Measurements from ENCODE around the gene RGS10.
"Not testable (repeated sequence)": the region's sequence is repeated elsewhere in the genome, so short reads cannot be mapped to it uniquely, and the experiment has no call there.

The RGS10 gene

DNA sequence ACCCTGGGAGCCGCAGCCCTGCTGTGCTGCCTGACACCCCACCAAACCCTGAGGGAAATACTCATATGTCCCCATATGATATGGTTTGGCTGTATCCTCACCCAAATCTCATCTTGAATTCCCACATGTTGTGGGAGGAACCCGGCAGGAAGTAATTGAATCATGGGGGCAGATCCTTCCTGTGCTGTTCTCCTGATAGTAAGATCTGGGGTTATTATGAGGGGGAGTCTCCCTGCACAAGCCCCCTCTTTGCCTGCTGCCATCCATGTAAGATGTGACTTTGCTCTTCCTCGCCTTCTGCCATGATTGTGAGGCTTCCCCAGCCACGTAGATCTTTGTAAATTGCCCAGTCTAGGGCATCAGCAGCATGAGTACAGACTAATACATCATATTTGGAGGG is 68.7 kb downstream of the RGS10 start:
- in situ Hi-C loops (cut with MboI; ENCODE audit: low sequenced_read_pairs) = no loop called here

DNA sequence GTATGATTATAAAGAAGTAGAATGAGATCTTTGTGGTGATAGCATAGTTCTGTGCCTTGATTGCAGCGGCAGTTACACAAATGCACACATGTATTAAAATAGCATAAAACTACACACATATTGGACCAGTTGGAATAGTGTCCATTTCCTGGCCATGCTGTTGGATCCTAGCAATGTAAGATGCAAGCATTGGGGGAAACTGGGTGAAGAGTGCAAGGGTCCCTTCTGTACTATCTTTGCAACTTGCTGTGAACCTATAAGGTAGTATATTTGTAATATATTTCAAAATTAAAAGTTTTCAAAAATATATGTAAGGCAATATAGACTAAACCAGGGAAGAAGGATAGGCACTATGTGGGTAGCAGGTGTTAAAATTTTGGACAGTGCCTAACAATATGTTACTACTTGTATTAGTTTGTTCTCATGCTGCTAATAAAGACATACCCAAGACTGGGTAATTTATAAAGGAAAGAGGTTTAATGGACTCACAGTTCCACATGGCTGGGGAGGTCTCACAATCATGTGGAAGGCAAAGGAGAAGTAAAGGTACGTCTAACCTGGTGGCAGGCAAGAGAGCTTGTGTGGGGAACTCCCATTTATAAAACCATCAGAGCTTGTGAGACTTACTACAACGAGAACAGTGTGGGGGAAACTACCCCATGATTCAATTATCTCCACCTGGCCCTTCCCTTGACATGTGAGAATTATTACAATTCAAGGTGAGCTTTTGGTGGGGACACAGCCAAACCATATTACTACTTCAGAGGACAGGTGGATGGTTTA is 71.4 kb downstream of the RGS10 start:
- in situ Hi-C loops (cut with MboI; ENCODE audit: low sequenced_read_pairs) = no loop called here

- in situ Hi-C loops (cut with MboI; ENCODE audit: low sequenced_read_pairs) = no loop called here
These were observed 72.7 kb downstream of the RGS10 start for GRCh38 chr10:119469846-119470245.

- in situ Hi-C loops (cut with MboI; ENCODE audit: low sequenced_read_pairs) = no loop called here
These were observed 73.2 kb downstream of the RGS10 start for GRCh38 chr10:119469325-119469707.

DNA sequence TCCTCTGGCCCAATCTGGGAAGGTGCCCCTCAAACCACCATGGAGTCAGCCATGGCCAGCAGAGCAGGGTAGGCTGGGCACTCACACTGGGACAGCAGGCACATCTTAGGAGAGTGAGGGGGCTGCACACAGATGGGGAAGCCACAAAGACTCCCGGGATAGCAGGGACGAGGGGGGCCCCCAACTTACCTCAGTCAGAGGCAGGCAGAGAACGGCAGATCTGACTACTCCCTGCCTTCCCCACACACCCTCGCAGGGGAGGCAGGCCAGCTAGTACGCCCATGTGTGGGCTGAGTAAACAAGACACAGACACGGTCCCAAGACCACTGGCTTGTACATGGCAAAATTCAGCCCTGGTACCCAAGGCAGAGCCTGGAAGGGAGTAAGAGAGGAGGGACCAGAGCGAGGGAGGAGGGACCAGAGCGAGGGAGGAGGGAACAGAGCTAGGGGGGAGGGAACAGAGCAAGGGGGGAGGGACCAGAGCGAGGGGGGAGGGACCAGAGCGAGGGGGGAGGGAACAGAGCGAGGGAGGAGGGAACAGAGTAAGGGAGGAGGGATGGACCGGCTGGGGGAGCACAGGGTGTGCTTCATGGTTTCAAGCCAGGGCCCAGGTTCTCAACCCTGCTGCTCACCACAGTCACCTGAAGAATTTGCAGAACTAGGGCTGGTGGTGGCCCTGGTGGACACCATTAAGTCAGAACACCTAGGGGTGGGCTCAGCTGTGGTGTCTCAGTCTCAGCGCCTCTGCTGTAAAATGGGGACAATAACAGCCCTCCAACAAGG is 73.8 kb downstream of the RGS10 start:
- in situ Hi-C loops (cut with MboI; ENCODE audit: low sequenced_read_pairs) = no loop called here

DNA sequence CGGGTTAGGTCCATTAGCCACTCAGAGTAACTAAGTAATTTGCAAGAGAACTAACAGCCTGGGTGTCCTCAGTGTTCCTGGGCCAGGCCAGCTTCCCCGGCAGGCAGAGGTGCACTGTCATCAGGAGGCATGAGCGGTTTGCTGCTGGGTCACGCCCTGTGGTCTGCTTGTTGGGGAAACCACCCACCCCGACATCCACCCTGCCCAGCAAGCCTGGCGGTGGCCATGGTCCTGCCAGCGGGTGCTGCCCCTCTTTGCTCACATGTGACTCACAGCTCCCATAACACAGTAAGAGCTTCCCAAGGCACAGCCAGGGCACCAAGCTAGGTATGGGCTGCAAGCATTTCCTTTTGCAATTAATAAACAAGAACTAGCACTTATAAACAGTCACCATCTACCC is 75.9 kb downstream of the RGS10 start:
- in situ Hi-C loops (cut with MboI; ENCODE audit: low sequenced_read_pairs) = no loop called here

- in situ Hi-C loops (cut with MboI; ENCODE audit: low sequenced_read_pairs) = no loop called here
These were observed 76.4 kb downstream of the RGS10 start for GRCh38 chr10:119466076-119466475.

DNA sequence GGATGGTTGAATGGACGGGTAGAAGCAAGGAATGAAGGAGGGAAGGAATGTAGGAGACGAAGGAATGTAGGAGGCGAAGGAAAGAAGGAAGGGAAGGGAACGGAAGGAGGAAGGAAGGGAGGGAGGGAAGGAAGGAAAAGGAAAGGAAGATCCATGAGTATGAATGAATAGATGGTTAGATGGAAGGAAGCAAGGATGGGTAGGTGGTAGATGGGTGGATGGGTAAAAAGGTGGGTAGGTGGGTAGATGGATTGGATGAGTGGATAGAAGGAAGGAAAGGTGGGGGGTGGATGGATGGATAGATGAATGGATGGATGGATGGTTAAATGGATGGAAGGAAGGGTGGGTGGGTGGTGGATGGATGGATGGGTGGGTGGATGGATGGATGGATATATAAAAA is 77.4 kb downstream of the RGS10 start:
- in situ Hi-C loops (cut with MboI; ENCODE audit: low sequenced_read_pairs) = no loop called here

DNA sequence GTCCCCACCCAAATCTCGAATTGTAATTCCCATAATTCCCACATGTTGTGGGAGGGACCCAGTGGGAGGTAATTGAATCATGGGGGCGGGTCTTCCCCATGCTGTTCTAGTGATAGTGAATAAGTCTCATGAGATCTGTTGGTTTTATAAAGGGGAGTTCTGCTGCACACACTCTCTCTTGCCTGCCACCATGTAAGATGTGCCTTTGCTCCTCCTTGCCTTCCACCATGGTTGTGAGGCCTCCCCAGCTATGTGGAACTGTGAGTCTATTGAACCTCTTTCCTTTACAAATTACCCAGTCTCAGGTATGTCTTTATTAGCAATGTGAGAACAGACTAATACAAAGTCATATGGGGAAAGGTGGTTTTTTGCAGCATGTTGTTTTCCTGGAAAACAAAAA is 79.3 kb downstream of the RGS10 start:
- in situ Hi-C loops (cut with MboI; ENCODE audit: low sequenced_read_pairs) = not testable (repeated sequence)

- in situ Hi-C loops (cut with MboI; ENCODE audit: low sequenced_read_pairs) = no loop called here
These were observed 79.7 kb downstream of the RGS10 start for GRCh38 chr10:119462773-119463172.

DNA sequence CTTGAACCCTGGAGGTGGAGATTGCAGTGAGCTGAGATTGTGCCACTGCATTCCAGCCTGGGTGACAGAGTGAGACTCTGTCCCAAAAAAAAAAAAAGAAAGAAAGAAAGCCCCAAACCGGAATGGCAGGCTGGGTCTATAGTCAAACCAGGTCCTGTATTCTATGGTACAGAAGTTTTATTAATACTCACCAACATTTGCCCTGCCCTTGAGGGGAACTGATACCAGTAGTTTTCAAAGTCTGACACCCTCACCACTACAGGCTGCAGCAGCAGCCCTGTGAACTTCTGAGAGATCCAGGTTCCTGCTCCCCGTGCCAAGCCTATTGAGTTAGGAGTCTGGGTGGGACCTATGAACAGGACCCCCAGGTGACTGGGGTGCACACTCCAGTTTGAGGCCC is 80.6 kb downstream of the RGS10 start:
- in situ Hi-C loops (cut with MboI; ENCODE audit: low sequenced_read_pairs) = no loop called here

DNA sequence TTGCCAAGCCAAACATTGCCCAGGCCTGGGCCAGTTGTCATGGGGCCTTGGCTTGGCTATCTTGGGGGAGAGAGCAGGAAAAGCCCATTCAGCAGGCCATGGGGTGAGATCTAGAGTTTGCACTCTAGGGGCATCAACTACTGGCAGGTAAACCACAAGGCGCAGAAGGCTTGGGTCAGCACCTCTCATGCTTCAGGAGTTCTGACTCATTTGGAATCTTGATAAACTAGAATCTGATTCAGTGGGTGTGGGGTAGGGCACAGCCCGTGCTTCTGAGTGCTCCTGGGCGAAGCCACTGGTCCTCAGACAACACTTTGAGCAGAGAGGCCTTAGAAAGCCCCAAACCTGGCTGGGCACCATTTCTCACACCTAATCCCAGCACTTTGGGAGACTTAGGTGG is 81.1 kb downstream of the RGS10 start:
- in situ Hi-C loops (cut with MboI; ENCODE audit: low sequenced_read_pairs) = no loop called here

- in situ Hi-C loops (cut with MboI; ENCODE audit: low sequenced_read_pairs) = no loop called here
These were observed 81.9 kb downstream of the RGS10 start for GRCh38 chr10:119460369-119461195.

- in situ Hi-C loops (cut with MboI; ENCODE audit: low sequenced_read_pairs) = no loop called here
These were observed 82.7 kb downstream of the RGS10 start for GRCh38 chr10:119459681-119460340.

DNA sequence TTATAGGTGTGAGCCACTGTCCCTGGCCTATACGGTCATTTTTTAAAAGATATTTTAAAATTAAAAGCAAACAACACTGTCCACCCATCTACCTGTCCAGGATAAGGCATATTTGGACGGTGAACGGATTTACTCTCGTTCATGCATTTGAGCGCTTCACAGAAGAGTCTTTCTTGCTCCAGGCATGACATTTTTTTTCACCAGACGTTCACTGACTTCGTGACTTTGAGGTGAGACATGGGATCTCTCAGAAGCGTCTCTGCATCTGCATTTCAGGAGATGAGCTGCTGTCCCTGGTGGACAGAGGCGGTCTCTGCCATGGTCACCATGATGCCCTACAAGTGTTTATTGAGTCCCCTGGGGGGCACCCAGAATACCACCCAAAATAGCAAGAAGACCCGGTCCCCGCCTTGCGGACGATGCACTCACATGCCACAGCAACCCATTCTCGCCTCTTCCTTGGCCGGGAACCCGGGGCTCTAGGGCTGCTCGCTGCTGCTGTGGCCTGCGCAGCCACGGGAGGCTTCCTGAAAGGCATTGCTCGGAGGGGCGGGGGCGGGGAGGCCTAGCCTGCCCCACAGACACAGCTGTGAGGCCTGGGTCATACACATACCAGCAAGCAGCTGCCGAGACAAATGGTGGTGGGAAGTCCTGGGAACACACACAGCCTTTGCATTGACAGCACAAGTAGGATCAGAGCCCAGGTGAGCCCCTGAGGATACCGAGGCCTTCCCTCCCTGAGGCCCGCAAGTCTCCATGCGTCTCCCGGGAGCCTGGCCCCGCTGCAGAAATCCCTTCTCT is 84.4 kb downstream of the RGS10 start:
- in situ Hi-C loops (cut with MboI; ENCODE audit: low sequenced_read_pairs) = no loop called here

DNA sequence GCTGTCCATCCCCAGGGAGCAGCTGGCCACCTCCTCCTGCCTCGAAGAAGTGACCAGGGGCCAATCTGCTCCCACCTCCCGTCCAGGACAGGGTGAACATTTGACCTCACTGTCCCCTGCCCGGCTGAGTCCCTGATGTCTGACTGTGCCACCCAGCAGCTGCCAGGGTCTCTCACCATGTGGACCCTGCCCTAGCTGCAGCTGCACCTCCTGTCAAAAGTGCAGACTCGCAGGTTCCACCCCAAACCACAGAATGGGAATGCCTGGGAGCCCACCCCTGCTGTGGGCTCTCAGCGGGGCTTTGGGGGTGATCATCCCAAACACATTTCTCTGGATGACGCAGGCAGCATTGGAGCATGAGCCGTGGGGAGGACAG is 86.1 kb downstream of the RGS10 start:
- in situ Hi-C loops (cut with MboI; ENCODE audit: low sequenced_read_pairs) = no loop called here

GRCh38 chr10:119455609-119456434 is 86.7 kb downstream of the RGS10 start:
- in situ Hi-C loops (cut with MboI; ENCODE audit: low sequenced_read_pairs) = no loop called here

DNA sequence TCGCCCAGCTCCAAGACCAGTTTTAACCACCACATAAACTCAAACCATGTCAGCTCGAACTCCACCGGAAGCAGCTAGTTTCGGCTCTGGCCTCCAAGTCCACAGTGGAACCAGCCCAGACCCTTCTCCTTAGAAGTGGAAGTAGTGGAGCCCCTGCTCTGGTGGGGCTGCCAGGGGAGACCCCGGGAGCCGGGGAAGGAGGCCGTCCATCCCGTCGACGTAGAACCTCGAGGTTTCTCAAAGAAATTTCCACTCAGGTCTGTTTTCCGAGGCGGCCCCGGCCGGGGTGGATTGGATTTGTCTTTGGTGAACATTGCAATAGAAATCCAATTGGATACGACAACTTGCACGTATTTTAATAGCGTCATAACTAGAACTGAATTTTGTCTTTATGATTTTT is 87.5 kb downstream of the RGS10 start:
- in situ Hi-C loops (cut with MboI; ENCODE audit: low sequenced_read_pairs) = no loop called here

GRCh38 chr10:119454316-119454715 is 88.2 kb downstream of the RGS10 start:
- in situ Hi-C loops (cut with MboI; ENCODE audit: low sequenced_read_pairs) = no loop called here

Measured in HL-60/S4 treated with phorbol 12-myristate 13-acetate at 8.2 ng/mL for 4 days and 3 days (cell line).